A549 (cell line): Measurements from ENCODE around the gene TTC3. TPM values are rescaled to one million over a fixed set of nuclear protein-coding genes. Genes with fewer than 3 reads are reported as not detected.

Experiments used
- ATAC-seq, 2 experiments: fragments of 200-7000 bp in 1 of 2; fragments of >200 bp in 1 of 2; cut with Nextera tagmentation in 1 of 2; cut with Tn5 transposase in 1 of 2; 3 replicates each; pipeline versions ENCODE4 v1.8.0 to v1.9.1; 2018 to 2020; ENCODE audit warnings: mild to moderate bottlenecking in 1 of 2, moderate library complexity in 1 of 2
- CTCF ChIA-PET: fragments of 300-600 bp; sonication (Branson Sonifier 250); formaldehyde crosslinking; extraction: SDS; loops from one replicate; lab custom pipeline; 2021; ENCODE audit warnings: antibody characterized with exemption, inconsistent platforms; lab: Yijun Ruan, JAX
- POLR2A ChIA-PET: fragments of 350-600 bp; formaldehyde crosslinking; extraction: SDS; loops from one replicate; lab custom pipeline; 2021; ENCODE audit warnings: antibody characterized with exemption, inconsistent platforms; lab: Yijun Ruan, JAX
- DNase-seq, 2 experiments: peaks; one replicate each; pipeline versions ENCODE4 v3.0.0 to v3.0.0-alpha.2; 2011 to 2016; ENCODE audit warnings: low read depth in 1 of 2, low spot score in 1 of 2
- FAIRE-seq: peaks from 2 replicates; lab custom pipeline; 2011; peaks lifted over from hg19 to GRCh38; lab: Jason Lieb, UNC
- H3K27ac ChIP-seq, 2 experiments: fragments of >200 bp; sonication (Bioruptor Twin); formaldehyde crosslinking; 3 replicates each; pipeline ENCODE4 v1.5.1; 2016 to 2017
- H3K4me1 ChIP-seq: fragments of >200 bp; sonication (Bioruptor Twin); formaldehyde crosslinking; 3 replicates; pipeline ENCODE4 v1.6.1; 2016
- H3K4me2 ChIP-seq: fragments of >200 bp; sonication (Bioruptor Twin); formaldehyde crosslinking; 3 replicates; pipeline ENCODE4 v1.6.1; 2016
- H3K4me3 ChIP-seq: fragments of >200 bp; sonication (Bioruptor Twin); formaldehyde crosslinking; 3 replicates; pipeline ENCODE4 v1.5.1; 2016
- H3K9me3 ChIP-seq: fragments of >200 bp; sonication (Bioruptor Twin); formaldehyde crosslinking; 3 replicates; pipeline ENCODE4 v1.6.1; 2016
- EP300 ChIP-seq, 2 experiments: fragments of >200 bp; sonication (Bioruptor Twin); formaldehyde crosslinking; IDR thresholded peaks; 2 replicates in 1 of 2; 3 replicates in 1 of 2; pipeline ENCODE4 v1.6.1; 2016 to 2017
- ESRRA ChIP-seq: fragments of 150-350 bp; IDR thresholded peaks from 2 replicates; pipeline ENCODE4 v1.6.1; 2014; ENCODE audit warnings: mild to moderate bottlenecking, low read length, borderline replicate concordance
- FOSB ChIP-seq: fragments of 250-450 bp; sonication (Bioruptor Pico); IDR thresholded peaks from 2 replicates; pipeline ENCODE4 v1.5.0; 2020; ENCODE audit warnings: mild to moderate bottlenecking, moderate library complexity
- FOSL2 ChIP-seq, 2 experiments: fragments of 450-650 bp in 1 of 2; fragments of >200 bp in 1 of 2; sonication (Bioruptor Twin) in 1 of 2; formaldehyde crosslinking; IDR thresholded peaks; 2 replicates each; pipeline versions ENCODE4 v1.5.0 to v1.6.1; 2016 to 2020; ENCODE audit warnings: mild to moderate bottlenecking in 1 of 2, moderate library complexity in 1 of 2
- GATA3 ChIP-seq: IDR thresholded peaks from 2 replicates; pipeline ENCODE4 v1.6.1; 2012; ENCODE audit warnings: borderline replicate concordance
- HOXB5 ChIP-seq: fragments of 250-450 bp; sonication (Bioruptor Pico); IDR thresholded peaks from 2 replicates; pipeline ENCODE4 v1.5.0; 2020; ENCODE audit warnings: mild to moderate bottlenecking, moderate library complexity
- JUN ChIP-seq, 2 experiments: fragments of >200 bp; sonication (Bioruptor Twin); formaldehyde crosslinking; IDR thresholded peaks; 2 replicates in 1 of 2; 3 replicates in 1 of 2; pipeline ENCODE4 v1.6.1; 2016 to 2017
- KDM1A ChIP-seq: fragments of 200-600 bp; sonication (generic); IDR thresholded peaks from 2 replicates; pipeline ENCODE4 v1.6.1; 2016; ENCODE audit warnings: low read depth, mild to moderate bottlenecking
- KDM5A ChIP-seq: fragments of 200-600 bp; sonication (generic); IDR thresholded peaks from 2 replicates; pipeline ENCODE4 v1.6.1; 2016; ENCODE audit warnings: antibody characterized with exemption, mild to moderate bottlenecking
- NR3C1 ChIP-seq: fragments of >200 bp; sonication (Bioruptor Twin); formaldehyde crosslinking; IDR thresholded peaks from 3 replicates; pipeline ENCODE4 v1.6.1; 2017
- POLR2AphosphoS2 ChIP-seq: conservative IDR thresholded peaks from 2 replicates; pipeline ENCODE4 v1.6.1; 2012; ENCODE audit warnings: low read length, improper control_type of control experiment, inconsistent platforms
- RAD21 ChIP-seq, 2 experiments: fragments of >200 bp in 1 of 2; sonication (Bioruptor Twin) in 1 of 2; formaldehyde crosslinking in 1 of 2; IDR thresholded peaks in 1 of 2; conservative IDR thresholded peaks in 1 of 2; 2 replicates in 1 of 2; 3 replicates in 1 of 2; pipeline ENCODE4 v1.6.1; 2012 to 2018; ENCODE audit warnings: inconsistent platforms in 1 of 2
- SREBF2 ChIP-seq: fragments of 450-650 bp; IDR thresholded peaks from 2 replicates; pipeline ENCODE4 v1.6.1; 2014; ENCODE audit warnings: mild to moderate bottlenecking, moderate library complexity
- TFCP2L1 ChIP-seq: fragments of 250-450 bp; sonication (Bioruptor Pico); IDR thresholded peaks from 2 replicates; pipeline ENCODE4 v1.5.0; 2021; ENCODE audit warnings: mild to moderate bottlenecking
- TP53 ChIP-seq: fragments of 250-450 bp; sonication (Bioruptor Pico); IDR thresholded peaks from 2 replicates; pipeline ENCODE4 v1.5.0; 2021; ENCODE audit warnings: mild to moderate bottlenecking, moderate library complexity
- ZC3H11A ChIP-seq: fragments of 450-650 bp; IDR thresholded peaks from 2 replicates; pipeline ENCODE4 v1.6.1; 2014; ENCODE audit warnings: antibody characterized with exemption, mild to moderate bottlenecking
- ZSCAN20 ChIP-seq: fragments of 250-450 bp; sonication (Bioruptor Pico); IDR thresholded peaks from 2 replicates; pipeline ENCODE4 v1.8.0; 2022; ENCODE audit warnings: mild to moderate bottlenecking, moderate library complexity
- WGBS: methylation state at CpG from one replicate; pipeline ENCODE4 v1.1.6; 2017; ENCODE audit errors: missing lambda C conversion rate; 5-methylcytosine and 5-hydroxymethylcytosine counted together
- polyA plus RNA-seq, 4 experiments: library from polyadenylated mRNA; depleted of rRNA in 3 of 4; stranded (reverse); fragments of >200 nt; fragmentation: RNase III in 1 of 4; extraction: RNeasy Plus Mini Kit Qiagen cat#74134 plus additional on column Dnase treatment in 1 of 4; gene quantifications; 2 replicates in 3 of 4; 3 replicates in 1 of 4; pipeline ENCODE4 v1.2.3, GENCODE V29; 2011 to 2017
- TF ChIP-seq, protein P1 (sequence below): fragments of 200-600 bp; sonication (generic); IDR thresholded peaks from 2 replicates; pipeline ENCODE4 v1.6.1; 2016; ENCODE audit warnings: antibody characterized with exemption, mild to moderate bottlenecking, moderate library complexity
- TF ChIP-seq, protein P2 (sequence below): fragments of 450-650 bp; IDR thresholded peaks from 2 replicates; pipeline ENCODE4 v1.6.1; 2014; ENCODE audit warnings: antibody characterized with exemption
- TF ChIP-seq, protein P3 (sequence below): fragments of >200 bp; sonication (Bioruptor Twin); formaldehyde crosslinking; IDR thresholded peaks from 2 replicates; pipeline ENCODE4 v1.6.1; 2016
- TF ChIP-seq, protein P4 (sequence below): IDR thresholded peaks from 2 replicates; pipeline ENCODE4 v1.6.1; 2012; ENCODE audit warnings: low read depth, borderline replicate concordance
- TF ChIP-seq, protein P5 (sequence below): IDR thresholded peaks from 2 replicates; pipeline ENCODE4 v1.6.1; 2012
- TF ChIP-seq, protein P6 (sequence below): IDR thresholded peaks from 2 replicates; pipeline ENCODE4 v1.6.1; 2012

The TTC3 gene
- polyA plus RNA-seq, 2 of the 4 experiments (the other 2 are of a cell fraction): 34.2 to 62.2 TPM

DNA sequence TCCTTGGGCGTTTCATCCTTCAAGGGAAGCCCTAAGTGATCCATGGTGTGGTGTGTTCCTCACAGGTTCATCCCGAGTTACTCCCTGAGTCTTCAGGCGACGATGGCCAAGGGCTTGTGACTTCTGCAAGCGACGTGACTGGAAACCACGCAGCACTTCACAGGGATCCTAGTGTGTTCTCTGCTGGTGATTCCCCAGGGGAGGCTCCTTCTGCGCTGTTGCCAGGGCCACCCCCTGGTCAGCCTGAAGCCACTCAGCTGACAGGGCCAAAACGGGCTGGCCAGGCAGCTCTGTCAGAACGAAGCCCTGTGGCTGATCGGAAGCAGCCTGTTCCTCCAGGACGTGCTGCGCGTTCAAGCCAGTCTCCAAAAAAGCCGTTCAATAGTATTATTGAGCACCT, 122.6 kb downstream of the TTC3 start (continued):
- TF ChIP-seq, protein P1, sequence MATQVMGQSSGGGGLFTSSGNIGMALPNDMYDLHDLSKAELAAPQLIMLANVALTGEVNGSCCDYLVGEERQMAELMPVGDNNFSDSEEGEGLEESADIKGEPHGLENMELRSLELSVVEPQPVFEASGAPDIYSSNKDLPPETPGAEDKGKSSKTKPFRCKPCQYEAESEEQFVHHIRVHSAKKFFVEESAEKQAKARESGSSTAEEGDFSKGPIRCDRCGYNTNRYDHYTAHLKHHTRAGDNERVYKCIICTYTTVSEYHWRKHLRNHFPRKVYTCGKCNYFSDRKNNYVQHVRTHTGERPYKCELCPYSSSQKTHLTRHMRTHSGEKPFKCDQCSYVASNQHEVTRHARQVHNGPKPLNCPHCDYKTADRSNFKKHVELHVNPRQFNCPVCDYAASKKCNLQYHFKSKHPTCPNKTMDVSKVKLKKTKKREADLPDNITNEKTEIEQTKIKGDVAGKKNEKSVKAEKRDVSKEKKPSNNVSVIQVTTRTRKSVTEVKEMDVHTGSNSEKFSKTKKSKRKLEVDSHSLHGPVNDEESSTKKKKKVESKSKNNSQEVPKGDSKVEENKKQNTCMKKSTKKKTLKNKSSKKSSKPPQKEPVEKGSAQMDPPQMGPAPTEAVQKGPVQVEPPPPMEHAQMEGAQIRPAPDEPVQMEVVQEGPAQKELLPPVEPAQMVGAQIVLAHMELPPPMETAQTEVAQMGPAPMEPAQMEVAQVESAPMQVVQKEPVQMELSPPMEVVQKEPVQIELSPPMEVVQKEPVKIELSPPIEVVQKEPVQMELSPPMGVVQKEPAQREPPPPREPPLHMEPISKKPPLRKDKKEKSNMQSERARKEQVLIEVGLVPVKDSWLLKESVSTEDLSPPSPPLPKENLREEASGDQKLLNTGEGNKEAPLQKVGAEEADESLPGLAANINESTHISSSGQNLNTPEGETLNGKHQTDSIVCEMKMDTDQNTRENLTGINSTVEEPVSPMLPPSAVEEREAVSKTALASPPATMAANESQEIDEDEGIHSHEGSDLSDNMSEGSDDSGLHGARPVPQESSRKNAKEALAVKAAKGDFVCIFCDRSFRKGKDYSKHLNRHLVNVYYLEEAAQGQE: no peak
- TF ChIP-seq, protein P2, sequence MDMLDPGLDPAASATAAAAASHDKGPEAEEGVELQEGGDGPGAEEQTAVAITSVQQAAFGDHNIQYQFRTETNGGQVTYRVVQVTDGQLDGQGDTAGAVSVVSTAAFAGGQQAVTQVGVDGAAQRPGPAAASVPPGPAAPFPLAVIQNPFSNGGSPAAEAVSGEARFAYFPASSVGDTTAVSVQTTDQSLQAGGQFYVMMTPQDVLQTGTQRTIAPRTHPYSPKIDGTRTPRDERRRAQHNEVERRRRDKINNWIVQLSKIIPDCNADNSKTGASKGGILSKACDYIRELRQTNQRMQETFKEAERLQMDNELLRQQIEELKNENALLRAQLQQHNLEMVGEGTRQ: no peak
- TF ChIP-seq ESRRA: no peak

DNA sequence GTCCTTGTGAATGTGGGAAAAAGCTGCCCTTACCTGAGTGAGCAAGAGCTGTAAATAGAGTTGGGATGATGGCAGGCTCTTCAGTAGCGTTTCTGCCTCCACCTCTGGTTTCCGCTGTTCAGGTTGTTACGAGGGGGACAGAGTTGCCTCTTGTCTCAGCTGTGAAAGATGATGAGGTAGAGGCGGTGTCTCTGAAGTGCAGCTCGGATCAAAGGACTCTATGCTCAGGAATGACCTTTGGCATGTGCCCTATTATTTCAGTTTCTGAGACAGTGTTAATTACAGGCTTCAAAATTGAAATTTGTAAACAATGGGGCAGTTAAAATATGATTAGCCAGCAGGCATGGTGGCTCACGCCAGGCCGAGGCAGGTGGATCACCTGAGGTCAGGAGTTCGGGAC, 123.8 kb downstream of the TTC3 start:
- ChIA-PET POLR2A (no interaction called here), CTCF (no interaction called here)
- 93% methylated on average over 8 of the region's 8 CpGs for WGBS
- no peak overlapping the region for H3K4me2 ChIP-seq
- H3K4me3 ChIP-seq: no peak overlapping the region
- H3K27ac ChIP-seq: no peak overlapping the region
- no peak for FAIRE-seq
- no peak for ATAC-seq
- no peaks in the 10 kb centered on the region for H3K4me1 ChIP-seq
- no peaks in the 10 kb centered on the region for H3K9me3 ChIP-seq
- TF ChIP-seq, protein P3, sequence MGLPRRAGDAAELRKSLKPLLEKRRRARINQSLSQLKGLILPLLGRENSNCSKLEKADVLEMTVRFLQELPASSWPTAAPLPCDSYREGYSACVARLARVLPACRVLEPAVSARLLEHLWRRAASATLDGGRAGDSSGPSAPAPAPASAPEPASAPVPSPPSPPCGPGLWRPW: no peak
- TF ChIP-seq TP53 (CRISPR knock-in tag): no peak
- TF ChIP-seq ZC3H11A: no peak
- no peak for TF ChIP-seq ESRRA
- no peak for TF ChIP-seq ZSCAN20
- TF ChIP-seq SREBF2: no peak
- TF ChIP-seq, protein P4, sequence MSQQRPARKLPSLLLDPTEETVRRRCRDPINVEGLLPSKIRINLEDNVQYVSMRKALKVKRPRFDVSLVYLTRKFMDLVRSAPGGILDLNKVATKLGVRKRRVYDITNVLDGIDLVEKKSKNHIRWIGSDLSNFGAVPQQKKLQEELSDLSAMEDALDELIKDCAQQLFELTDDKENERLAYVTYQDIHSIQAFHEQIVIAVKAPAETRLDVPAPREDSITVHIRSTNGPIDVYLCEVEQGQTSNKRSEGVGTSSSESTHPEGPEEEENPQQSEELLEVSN: no peak
- TF ChIP-seq, all 56 proteins: peak for 0
- DNase-seq: no peak

DNA sequence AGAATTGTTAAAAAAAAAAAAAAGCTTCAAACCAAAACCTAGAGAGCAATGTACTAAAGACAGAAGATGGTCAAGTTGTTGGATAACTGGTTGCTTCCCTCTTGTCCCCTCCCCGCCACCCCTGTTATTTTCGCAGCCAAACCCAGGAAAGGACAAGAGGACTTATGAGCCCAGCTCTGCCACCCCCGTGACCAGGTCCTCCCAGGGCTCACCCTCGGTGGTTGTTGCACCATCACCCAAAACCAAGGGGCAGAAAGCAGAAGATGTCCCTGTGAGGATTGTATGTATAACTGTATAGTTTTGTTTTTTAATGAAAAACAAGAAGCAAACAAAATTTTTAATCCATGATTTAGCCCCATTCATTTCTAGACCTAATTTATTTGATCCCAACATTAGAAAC, 124.7 kb downstream of the TTC3 start:
- ATAC-seq (no peak), FAIRE-seq (no peak), DNase-seq (no peak)
- Histone ChIP-seq H3K4me3 (no peak overlapping the region), H3K9me3 (no peaks in the 10 kb centered on the region), H3K4me2 (no peak overlapping the region), H3K4me1 (no peaks in the 10 kb centered on the region), H3K27ac (no peak overlapping the region)
- ChIA-PET CTCF (interaction anchor here (0.7 kb wide), 1 partner anchor 1183 kb away, joined by 3 read pairs; no protein-coding TSS in a partner anchor), POLR2A (interaction anchor here (0.6 kb wide), 1 partner anchor 107 kb away, joined by 4 read pairs; no protein-coding TSS in a partner anchor)
- no peak for TF ChIP-seq GATA3
- WGBS: 88% methylated on average over 4 of the region's 4 CpGs

DNA sequence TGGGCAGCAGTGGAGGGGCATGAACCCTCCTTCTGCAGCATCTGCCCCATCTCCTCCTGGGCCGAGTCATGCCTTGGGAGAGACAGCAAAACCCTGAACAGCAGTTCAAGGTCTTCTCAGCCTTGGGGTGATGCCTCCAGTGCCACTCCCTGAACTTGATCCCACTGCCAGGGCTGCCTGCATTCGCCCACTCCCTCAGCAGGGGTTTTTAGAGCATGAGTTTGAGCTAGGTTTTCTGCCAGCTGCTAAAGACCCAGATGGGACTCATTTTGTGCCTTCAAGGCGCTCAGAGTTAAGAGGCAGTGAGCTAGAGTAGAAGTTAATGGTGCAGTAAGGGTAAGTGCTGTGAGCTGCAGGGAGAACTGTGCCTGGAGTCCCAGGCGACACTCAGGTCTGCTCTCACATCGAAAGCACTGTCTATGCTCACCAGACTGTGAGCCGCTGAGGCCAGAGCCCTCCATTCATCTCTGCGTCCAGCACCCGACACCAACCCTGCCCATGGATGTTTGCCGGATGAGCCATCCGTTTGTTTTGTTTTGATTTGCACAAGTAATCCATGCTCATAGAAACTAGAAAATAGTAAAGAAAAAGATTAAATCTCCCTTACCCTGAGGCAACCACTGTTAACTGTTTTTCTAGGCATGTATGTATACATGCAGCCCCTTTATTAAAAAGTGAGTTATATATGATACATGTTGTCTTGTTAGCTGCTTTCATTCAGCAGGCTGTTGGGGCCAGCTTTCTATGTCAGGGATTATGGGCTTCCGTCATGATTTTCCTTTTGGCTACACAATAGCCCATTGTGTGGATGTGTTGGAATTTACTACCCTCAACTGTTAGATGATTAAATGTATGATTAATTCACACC, 126.2 kb downstream of the TTC3 start:
- TF ChIP-seq, protein P5, sequence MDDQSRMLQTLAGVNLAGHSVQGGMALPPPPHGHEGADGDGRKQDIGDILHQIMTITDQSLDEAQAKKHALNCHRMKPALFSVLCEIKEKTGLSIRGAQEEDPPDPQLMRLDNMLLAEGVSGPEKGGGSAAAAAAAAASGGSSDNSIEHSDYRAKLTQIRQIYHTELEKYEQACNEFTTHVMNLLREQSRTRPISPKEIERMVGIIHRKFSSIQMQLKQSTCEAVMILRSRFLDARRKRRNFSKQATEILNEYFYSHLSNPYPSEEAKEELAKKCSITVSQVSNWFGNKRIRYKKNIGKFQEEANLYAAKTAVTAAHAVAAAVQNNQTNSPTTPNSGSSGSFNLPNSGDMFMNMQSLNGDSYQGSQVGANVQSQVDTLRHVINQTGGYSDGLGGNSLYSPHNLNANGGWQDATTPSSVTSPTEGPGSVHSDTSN: no peak
- TF ChIP-seq KDM1A: no peak
- TF ChIP-seq POLR2AphosphoS2: no peak
- TF ChIP-seq, protein P6, sequence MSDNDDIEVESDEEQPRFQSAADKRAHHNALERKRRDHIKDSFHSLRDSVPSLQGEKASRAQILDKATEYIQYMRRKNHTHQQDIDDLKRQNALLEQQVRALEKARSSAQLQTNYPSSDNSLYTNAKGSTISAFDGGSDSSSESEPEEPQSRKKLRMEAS: no peak
- TF ChIP-seq, protein P4: no peak
- TF ChIP-seq FOSL2 (IDR thresholded peaks at IDR 0.05): no peak
- TF ChIP-seq FOSL2 (CRISPR knock-in tag; IDR thresholded peaks at IDR 0.05): no peak
- no peak for TF ChIP-seq KDM5A
- no peak for TF ChIP-seq ESRRA
- TF ChIP-seq JUN (IDR thresholded peaks at IDR 0.05): no peak
- no peak for TF ChIP-seq TFCP2L1 (CRISPR knock-in tag)
- TF ChIP-seq NR3C1: no peak
- TF ChIP-seq RAD21 (conservative IDR thresholded peaks at IDR 0.05 in 1 of 2, IDR thresholded peaks at IDR 0.05 in 1 of 2): no peak
- no peak for TF ChIP-seq EP300 (IDR thresholded peaks at IDR 0.05)
- no peak for TF ChIP-seq FOSB (CRISPR knock-in tag)
- TF ChIP-seq HOXB5 (CRISPR knock-in tag): no peak
- ChIA-PET CTCF (interaction anchor here (0.7 kb wide), 1 partner anchor 220 kb away, joined by 3 read pairs; no protein-coding TSS in a partner anchor), POLR2A (no interaction called here)
- 83% methylated on average over 11 of the region's 11 CpGs for WGBS
- Histone ChIP-seq H3K27ac (no peak overlapping the region), H3K9me3 (no peaks in the 10 kb centered on the region), H3K4me1 (no peaks in the 10 kb centered on the region), H3K4me3 (no peak overlapping the region), H3K4me2 (no peak overlapping the region)
- DNase-seq (no peak), ATAC-seq (no peak), FAIRE-seq (no peak)
